HUES6 (cell line): ENCODE results near the gene STAT4.

Experiments
- H3K27ac ChIP-seq: 2 replicates; pipeline ENCODE4 v1.7.0; 2013; ENCODE audit warnings: low read depth, mild to moderate bottlenecking, low read length, inconsistent platforms
- H3K27me3 ChIP-seq: 2 replicates; pipeline ENCODE4 v1.6.1; 2013; ENCODE audit warnings: low read length; ENCODE audit not compliant: control insufficient read depth, insufficient read depth
- H3K36me3 ChIP-seq: 2 replicates; pipeline ENCODE4 v1.6.1; 2013; ENCODE audit warnings: low read length; ENCODE audit not compliant: control insufficient read depth, insufficient read depth
- H3K4me1 ChIP-seq: 2 replicates; pipeline ENCODE4 v1.6.1; 2013; ENCODE audit warnings: low read length; ENCODE audit not compliant: control insufficient read depth, insufficient read depth
- H3K4me3 ChIP-seq: 2 replicates; pipeline ENCODE4 v1.5.1; 2013; ENCODE audit warnings: low read depth, low read length
- H3K9ac ChIP-seq: one replicate; pipeline ENCODE4 v1.6.1; 2013; ENCODE audit warnings: mild to moderate bottlenecking, low read length
- H3K9me3 ChIP-seq: 2 replicates; pipeline ENCODE4 v1.6.1; 2013; ENCODE audit warnings: low read depth, low read length; ENCODE audit not compliant: control insufficient read depth, insufficient read depth

Gene STAT4

GRCh38 chr2:191158193-191158592 lies 7.4 kb upstream of the STAT4 start:
- H3K4me3 ChIP-seq = no peak overlapping the region
- no peaks in the 10 kb centered on the region for H3K27me3 ChIP-seq
- no peaks in the 10 kb centered on the region for H3K4me1 ChIP-seq
- H3K9me3 ChIP-seq = no peaks in the 10 kb centered on the region
- no peaks in the 10 kb centered on the region for H3K36me3 ChIP-seq
- H3K9ac ChIP-seq = no peak overlapping the region
- no peak overlapping the region for H3K27ac ChIP-seq

- Histone ChIP-seq H3K27ac (no peak overlapping the region), H3K36me3 (no peaks in the 10 kb centered on the region), H3K27me3 (peaks cover 7% of the 10 kb centered on the region; the same call in 1 of the 2 replicates), H3K9me3 (no peaks in the 10 kb centered on the region), H3K9ac (no peak overlapping the region), H3K4me3 (no peak overlapping the region), H3K4me1 (peaks cover 6% of the 10 kb centered on the region)
These were observed 4.8 kb upstream of the STAT4 start for GRCh38 chr2:191155608-191156071.

GRCh38 chr2:191153716-191154115 lies 2.9 kb upstream of the STAT4 start:
- H3K9ac ChIP-seq = no peak overlapping the region
- no peak overlapping the region for H3K4me3 ChIP-seq
- no peaks in the 10 kb centered on the region for H3K9me3 ChIP-seq
- peaks cover 6% of the 10 kb centered on the region for H3K4me1 ChIP-seq
- peaks cover 26% of the 10 kb centered on the region for H3K27me3 ChIP-seq
- H3K36me3 ChIP-seq = no peaks in the 10 kb centered on the region
- no peak overlapping the region for H3K27ac ChIP-seq

GRCh38 chr2:191152482-191153240 lies 1.9 kb upstream of the STAT4 start:
- Histone ChIP-seq H3K9ac (no peak overlapping the region), H3K4me1 (peaks cover 6% of the 10 kb centered on the region), H3K4me3 (no peak overlapping the region), H3K36me3 (no peaks in the 10 kb centered on the region), H3K9me3 (no peaks in the 10 kb centered on the region), H3K27ac (no peak overlapping the region), H3K27me3 (peaks cover 32% of the 10 kb centered on the region)

- Histone ChIP-seq H3K36me3 (no peaks in the 10 kb centered on the region), H3K4me3 (peak overlapping the region; percentile 81), H3K27ac (no peak overlapping the region), H3K27me3 (peaks cover 32% of the 10 kb centered on the region), H3K9me3 (no peaks in the 10 kb centered on the region), H3K9ac (no peak overlapping the region), H3K4me1 (peaks cover 6% of the 10 kb centered on the region)
These were observed 537 bp upstream of the STAT4 start for GRCh38 chr2:191151331-191151730.

- H3K27me3 ChIP-seq = peaks cover 32% of the 10 kb centered on the region
- H3K4me1 ChIP-seq = peaks cover 6% of the 10 kb centered on the region
- H3K4me3 ChIP-seq = peak overlapping the region; percentile 81
- peak overlapping the region; percentile 14 for H3K9ac ChIP-seq
- H3K9me3 ChIP-seq = no peaks in the 10 kb centered on the region
- H3K27ac ChIP-seq = no peak overlapping the region
- no peaks in the 10 kb centered on the region for H3K36me3 ChIP-seq
These were observed 579 bp downstream of the STAT4 start for GRCh38 chr2:191150230-191150599.

GRCh38 chr2:191149391-191149790 lies 1.4 kb downstream of the STAT4 start:
- H3K36me3 ChIP-seq = no peaks in the 10 kb centered on the region
- H3K27ac ChIP-seq = no peak overlapping the region
- no peak overlapping the region for H3K9ac ChIP-seq
- peaks cover 6% of the 10 kb centered on the region for H3K4me1 ChIP-seq
- peaks cover 32% of the 10 kb centered on the region for H3K27me3 ChIP-seq
- H3K4me3 ChIP-seq = no peak overlapping the region
- no peaks in the 10 kb centered on the region for H3K9me3 ChIP-seq

GRCh38 chr2:191148791-191149190 lies 2.0 kb downstream of the STAT4 start:
- peaks cover 32% of the 10 kb centered on the region for H3K27me3 ChIP-seq
- no peak overlapping the region for H3K4me3 ChIP-seq
- no peaks in the 10 kb centered on the region for H3K9me3 ChIP-seq
- H3K36me3 ChIP-seq = no peaks in the 10 kb centered on the region
- H3K9ac ChIP-seq = no peak overlapping the region
- H3K4me1 ChIP-seq = peaks cover 6% of the 10 kb centered on the region
- no peak overlapping the region for H3K27ac ChIP-seq

GRCh38 chr2:191148281-191148680 lies 2.5 kb downstream of the STAT4 start:
- Histone ChIP-seq H3K27me3 (peaks cover 32% of the 10 kb centered on the region), H3K4me1 (peaks cover 6% of the 10 kb centered on the region), H3K27ac (no peak overlapping the region), H3K36me3 (no peaks in the 10 kb centered on the region), H3K9ac (no peak overlapping the region), H3K4me3 (no peak overlapping the region), H3K9me3 (no peaks in the 10 kb centered on the region)

GRCh38 chr2:191145769-191146471 lies 4.9 kb downstream of the STAT4 start:
- H3K36me3 ChIP-seq = no peaks in the 10 kb centered on the region
- peaks cover 27% of the 10 kb centered on the region for H3K27me3 ChIP-seq
- H3K4me3 ChIP-seq = no peak overlapping the region
- H3K4me1 ChIP-seq = no peaks in the 10 kb centered on the region
- no peak overlapping the region for H3K9ac ChIP-seq
- H3K9me3 ChIP-seq = no peaks in the 10 kb centered on the region
- H3K27ac ChIP-seq = no peak overlapping the region

- Histone ChIP-seq H3K27ac (no peak overlapping the region), H3K36me3 (no peaks in the 10 kb centered on the region), H3K9ac (no peak overlapping the region), H3K4me3 (no peak overlapping the region), H3K9me3 (no peaks in the 10 kb centered on the region), H3K27me3 (peaks cover 10% of the 10 kb centered on the region; the same call in 1 of the 2 replicates), H3K4me1 (no peaks in the 10 kb centered on the region)
These were observed 6.6 kb downstream of the STAT4 start for GRCh38 chr2:191144217-191144616.
